PC-9 (cell line): ENCODE measurements around the gene IFITM5. TPM values are rescaled to one million over a fixed set of nuclear protein-coding genes. Genes with fewer than 3 reads are reported as not detected.

Experiments
- BruUV-seq: library from RNA; stranded (reverse); fragments of 400-500 nt; replicated peaks from 2 replicates; lab custom pipeline; 2021; lab: Mats Ljungman, UMichigan
- CTCF ChIA-PET: fragments of 300-600 bp; sonication (Branson Sonifier 250); formaldehyde crosslinking; loops from one replicate; lab custom pipeline; 2022; ENCODE audit warnings: antibody characterized with exemption; lab: Charles Lee
- POLR2A ChIA-PET: fragments of 300-600 bp; sonication (Branson Sonifier 250); formaldehyde crosslinking; loops from one replicate; lab custom pipeline; 2022; ENCODE audit warnings: antibody characterized with exemption; ENCODE audit not compliant: unreplicated experiment; lab: Charles Lee
- DNase-seq, 2 experiments: peaks; one replicate each; pipeline versions ENCODE4 v3.0.0 to v3.0.0-alpha.2; 2015 to 2022; ENCODE audit warnings: mixed read lengths in 1 of 2
- H2AFZ ChIP-seq: fragments of 200-600 bp; sonication (generic); 2 replicates; pipeline ENCODE4 v1.8.1; 2017; ENCODE audit warnings: antibody characterized with exemption
- H3F3A ChIP-seq: fragments of 200-600 bp; sonication (generic); 2 replicates; pipeline ENCODE4 v1.8.1; 2017; ENCODE audit warnings: antibody characterized with exemption, mild to moderate bottlenecking, low read depth; ENCODE audit not compliant: insufficient read depth
- H3K27ac ChIP-seq: fragments of 200-600 bp; sonication (generic); 2 replicates; pipeline ENCODE4 v1.6.1; 2016; ENCODE audit warnings: mixed run types
- H3K27me3 ChIP-seq: fragments of 200-600 bp; sonication (generic); 2 replicates; pipeline ENCODE4 v1.6.1; 2016; ENCODE audit warnings: low read depth, mixed run types; ENCODE audit not compliant: insufficient read depth
- H3K36me3 ChIP-seq: fragments of 200-600 bp; sonication (generic); 2 replicates; pipeline ENCODE4 v1.6.1; 2016; ENCODE audit warnings: low read depth, mixed run types
- H3K4me1 ChIP-seq: fragments of 200-600 bp; sonication (generic); replicated peaks from 2 replicates; pipeline ENCODE4 v1.6.1; 2016; ENCODE audit warnings: mixed run types; ENCODE audit not compliant: insufficient read depth
- H3K4me2 ChIP-seq: fragments of 200-600 bp; sonication (generic); 2 replicates; pipeline ENCODE4 v1.6.1; 2017; ENCODE audit warnings: mixed run types
- H3K4me3 ChIP-seq: fragments of 200-600 bp; sonication (generic); 2 replicates; pipeline ENCODE4 v1.6.1; 2016; ENCODE audit warnings: mixed run types
- H3K79me2 ChIP-seq: fragments of 200-600 bp; sonication (generic); 2 replicates; pipeline ENCODE4 v1.6.1; 2017; ENCODE audit warnings: low read depth, mixed run types
- H3K9me2 ChIP-seq: fragments of 200-600 bp; sonication (generic); 2 replicates; pipeline ENCODE4 v1.8.1; 2017; ENCODE audit warnings: mild to moderate bottlenecking; ENCODE audit not compliant: insufficient read depth
- H3K9me3 ChIP-seq: fragments of 200-600 bp; sonication (generic); 2 replicates; pipeline ENCODE4 v1.8.1; 2016; ENCODE audit warnings: low read depth; ENCODE audit not compliant: insufficient read depth
- H4K20me1 ChIP-seq: fragments of 200-600 bp; sonication (generic); 2 replicates; pipeline ENCODE4 v1.8.1; 2017; ENCODE audit not compliant: insufficient read depth
- EZH2 ChIP-seq: fragments of 200-600 bp; sonication (generic); IDR thresholded peaks from 2 replicates; pipeline ENCODE4 v1.8.0; 2017; ENCODE audit warnings: antibody characterized with exemption, low read depth
- intact Hi-C: fragments of 100-400 bp; cut with micrococcal nuclease; formaldehyde crosslinking; loops from one replicate; pipeline ENCODE4 v1.10.0; 2022; ENCODE audit not compliant: unreplicated experiment
- total RNA-seq: library from RNA; stranded (reverse); gene quantifications from 2 replicates; pipeline ENCODE4 v1.2.3, GENCODE V29; 2021
- TF ChIP-seq, protein P1 (sequence below): fragments of 200-600 bp; sonication (generic); conservative IDR thresholded peaks from 2 replicates; pipeline ENCODE4 v1.6.1; 2017; ENCODE audit warnings: mixed run types, antibody characterized with exemption, mild to moderate bottlenecking, moderate library complexity

IFITM5 gene
- total RNA-seq, 1 experiment from 2014 or later: not detected

DNA sequence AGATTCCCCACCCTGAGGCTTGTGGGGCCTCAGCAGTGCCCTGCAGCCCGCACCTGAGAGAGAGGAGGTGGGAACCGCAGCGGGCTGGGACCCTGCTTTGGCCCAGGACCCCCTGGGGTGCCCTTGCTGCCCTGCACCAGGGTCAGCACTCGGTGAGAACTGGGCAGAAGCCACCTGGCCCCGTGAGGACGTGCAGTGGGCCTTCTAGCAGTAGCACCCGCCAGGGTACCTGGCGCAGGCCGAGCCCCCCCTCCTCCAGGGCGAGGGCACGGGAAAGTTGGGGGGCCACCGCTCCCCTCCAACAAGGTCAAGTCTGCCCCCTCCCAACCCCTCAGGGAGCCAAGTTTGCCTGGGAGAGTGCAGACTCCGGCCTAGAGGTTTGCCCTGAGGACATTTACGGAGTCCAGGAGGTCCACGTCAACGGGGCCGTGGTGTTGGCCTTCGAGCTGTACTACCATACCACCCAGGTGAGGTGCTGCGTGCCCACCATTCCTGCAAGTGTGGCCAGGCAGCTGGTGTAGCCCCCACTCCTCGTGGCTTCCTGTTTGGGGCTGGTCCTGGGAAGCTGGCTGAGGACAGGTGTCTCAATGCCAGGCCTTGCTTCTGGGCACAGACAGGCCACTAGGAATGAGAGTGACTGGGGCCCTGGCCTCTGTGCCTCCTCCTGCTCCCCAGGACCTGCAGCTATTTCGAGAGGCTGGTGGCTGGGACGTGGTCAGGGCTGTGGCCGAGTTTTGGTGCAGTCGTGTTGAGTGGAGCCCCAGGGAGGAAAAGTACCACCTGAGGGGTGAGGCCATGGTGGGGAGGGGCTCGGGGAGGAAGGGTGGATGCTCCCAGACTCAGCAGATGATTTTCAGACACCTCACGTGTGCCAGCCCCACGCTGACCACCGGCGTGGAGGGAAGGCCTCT lies 6.9 kb downstream of the IFITM5 start:
- H3K27me3 ChIP-seq: no peaks in the 10 kb centered on the region
- no peaks in the 10 kb centered on the region for H3K4me1 ChIP-seq
- H3K9me2 ChIP-seq: no peaks in the 10 kb centered on the region
- no peak for DNase-seq
- H3K79me2 ChIP-seq: no peaks in the 10 kb centered on the region
- no peak overlapping the region for H3K27ac ChIP-seq
- TF ChIP-seq, protein P1, sequence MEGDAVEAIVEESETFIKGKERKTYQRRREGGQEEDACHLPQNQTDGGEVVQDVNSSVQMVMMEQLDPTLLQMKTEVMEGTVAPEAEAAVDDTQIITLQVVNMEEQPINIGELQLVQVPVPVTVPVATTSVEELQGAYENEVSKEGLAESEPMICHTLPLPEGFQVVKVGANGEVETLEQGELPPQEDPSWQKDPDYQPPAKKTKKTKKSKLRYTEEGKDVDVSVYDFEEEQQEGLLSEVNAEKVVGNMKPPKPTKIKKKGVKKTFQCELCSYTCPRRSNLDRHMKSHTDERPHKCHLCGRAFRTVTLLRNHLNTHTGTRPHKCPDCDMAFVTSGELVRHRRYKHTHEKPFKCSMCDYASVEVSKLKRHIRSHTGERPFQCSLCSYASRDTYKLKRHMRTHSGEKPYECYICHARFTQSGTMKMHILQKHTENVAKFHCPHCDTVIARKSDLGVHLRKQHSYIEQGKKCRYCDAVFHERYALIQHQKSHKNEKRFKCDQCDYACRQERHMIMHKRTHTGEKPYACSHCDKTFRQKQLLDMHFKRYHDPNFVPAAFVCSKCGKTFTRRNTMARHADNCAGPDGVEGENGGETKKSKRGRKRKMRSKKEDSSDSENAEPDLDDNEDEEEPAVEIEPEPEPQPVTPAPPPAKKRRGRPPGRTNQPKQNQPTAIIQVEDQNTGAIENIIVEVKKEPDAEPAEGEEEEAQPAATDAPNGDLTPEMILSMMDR: no peak
- H4K20me1 ChIP-seq: no peaks in the 10 kb centered on the region
- no peaks in the 10 kb centered on the region for H3K9me3 ChIP-seq
- no TSS peak for BruUV-seq
- no peak overlapping the region for H3K4me2 ChIP-seq
- intact Hi-C loops: no loop called here
- H3F3A ChIP-seq: no peaks in the 10 kb centered on the region
- H2AFZ ChIP-seq: no peak overlapping the region
- H3K4me3 ChIP-seq: no peak overlapping the region
- ChIA-PET POLR2A (no interaction called here), CTCF (no interaction called here)
- H3K36me3 ChIP-seq: no peaks in the 10 kb centered on the region

DNA sequence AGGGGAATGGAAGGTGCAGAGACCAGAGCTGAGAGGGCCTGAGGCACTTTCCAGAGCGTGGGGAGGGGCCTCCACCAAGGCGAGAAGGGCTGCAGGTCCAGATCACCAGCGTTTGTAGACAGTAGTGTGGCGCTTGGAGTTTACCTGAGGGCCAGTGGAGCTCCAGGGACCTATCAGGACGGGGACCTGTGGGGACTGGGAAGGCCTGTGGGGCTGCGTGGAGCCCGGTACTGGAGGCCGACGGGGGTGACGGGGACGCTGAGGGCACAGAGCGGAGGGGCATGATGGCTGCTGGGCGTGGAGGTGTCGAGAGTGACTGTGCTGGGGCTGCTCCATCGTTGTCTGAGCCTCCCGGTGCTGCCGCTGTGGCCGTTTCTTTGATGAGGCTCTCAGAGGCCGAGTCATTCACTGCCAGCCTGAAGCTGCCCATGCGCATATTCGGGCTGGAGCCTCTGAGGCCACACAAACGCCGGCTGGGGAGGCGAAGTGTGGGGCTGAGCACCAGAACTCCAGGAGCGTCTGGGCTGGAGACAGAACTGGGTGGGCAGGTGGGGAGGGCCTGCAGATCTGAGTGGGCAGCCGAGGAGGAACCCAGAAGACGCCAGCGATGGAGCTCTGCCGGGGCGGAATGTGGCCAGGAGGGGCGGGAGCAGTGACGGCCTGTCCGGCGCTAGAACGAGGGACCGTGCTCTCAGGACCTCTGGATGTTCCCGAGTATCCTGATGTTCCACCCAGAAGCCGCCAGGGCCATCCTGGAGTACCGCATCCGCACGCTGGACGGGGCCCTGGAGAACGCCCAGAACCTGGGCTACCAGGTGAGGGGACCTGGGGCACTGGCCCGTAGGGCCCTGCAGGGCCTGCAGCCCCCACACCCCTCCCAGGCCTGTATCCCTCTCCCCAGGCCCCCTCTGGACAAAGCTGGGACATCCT lies 7.8 kb downstream of the IFITM5 start:
- Histone ChIP-seq H3K27me3 (no peaks in the 10 kb centered on the region), H3K9me2 (no peaks in the 10 kb centered on the region), H3F3A (no peaks in the 10 kb centered on the region), H3K79me2 (no peaks in the 10 kb centered on the region), H3K27ac (no peak overlapping the region), H3K4me2 (no peak overlapping the region), H3K4me1 (no peaks in the 10 kb centered on the region), H3K4me3 (no peak overlapping the region), H4K20me1 (no peaks in the 10 kb centered on the region), H3K36me3 (no peaks in the 10 kb centered on the region), H2AFZ (no peak overlapping the region), H3K9me3 (no peaks in the 10 kb centered on the region)
- no peak for TF ChIP-seq EZH2
- TF ChIP-seq, protein P1: no peak
- ChIA-PET POLR2A (no interaction called here), CTCF (no interaction called here)
- intact Hi-C loops: no loop called here
- no peak for DNase-seq
- BruUV-seq: no TSS peak

DNA sequence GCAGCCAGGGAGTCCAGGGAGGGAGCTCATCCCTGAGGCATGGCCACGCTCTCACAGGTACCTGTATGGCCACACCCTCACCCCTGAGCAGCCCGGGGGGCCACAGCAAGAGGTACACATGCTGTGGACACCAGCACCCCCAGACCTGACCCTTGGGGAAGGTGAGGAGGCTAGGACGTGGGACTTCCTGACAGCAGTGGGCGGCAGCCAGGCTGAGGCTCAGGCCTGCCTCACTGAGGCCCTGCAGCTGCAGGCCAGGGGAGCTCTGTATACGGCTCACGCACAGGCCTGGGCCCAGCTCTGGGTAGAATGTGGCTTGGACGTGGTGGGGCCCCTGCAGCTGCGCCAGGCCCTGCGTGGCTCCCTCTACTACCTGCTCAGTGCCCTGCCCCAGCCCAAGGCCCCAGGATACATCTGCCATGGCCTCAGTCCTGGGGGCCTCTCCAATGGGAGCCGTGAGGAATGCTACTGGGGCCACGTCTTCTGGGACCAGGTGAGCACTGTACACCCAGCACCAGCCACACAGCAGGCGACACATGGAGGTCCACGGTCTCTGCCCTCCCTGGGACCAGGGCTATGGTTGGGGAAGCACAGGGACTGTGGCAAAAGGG lies 8.6 kb downstream of the IFITM5 start:
- Histone ChIP-seq H2AFZ (no peak overlapping the region), H3K9me3 (no peaks in the 10 kb centered on the region), H3K27me3 (no peaks in the 10 kb centered on the region), H3K4me3 (no peak overlapping the region), H3K36me3 (no peaks in the 10 kb centered on the region), H3K4me2 (no peak overlapping the region), H3K9me2 (no peaks in the 10 kb centered on the region), H4K20me1 (no peaks in the 10 kb centered on the region), H3K79me2 (no peaks in the 10 kb centered on the region), H3K4me1 (no peaks in the 10 kb centered on the region), H3K27ac (no peak overlapping the region), H3F3A (no peaks in the 10 kb centered on the region)
- BruUV-seq: no TSS peak
- ChIA-PET POLR2A (no interaction called here), CTCF (no interaction called here)
- TF ChIP-seq, protein P1: no peak
- no peak for TF ChIP-seq EZH2
- intact Hi-C loops: no loop called here
- DNase-seq: no peak
